Cardiac septum (tissue), 1 donor: ENCODE data around the gene CDC23. TPM values are rescaled to one million over a fixed set of nuclear protein-coding genes. Genes with fewer than 3 reads are reported as not detected.
"Not testable (repeated sequence)": the region's sequence is repeated elsewhere in the genome, so short reads cannot be mapped to it uniquely, and the experiment has no call there.

Experiments
- DNase-seq: peaks from one replicate; pipeline ENCODE4 v3.0.0-alpha.2; 2020; ENCODE audit warnings: low spot score
- intact Hi-C: fragments of 100-400 bp; cut with DNase I; formaldehyde crosslinking; loops from one replicate; pipeline ENCODE4 v1.14.0; 2022
- long read RNA-seq: library from polyadenylated mRNA; unstranded; transcript quantifications from one replicate; pipeline ENCODE4 v2.0.0, GENCODE V29; 2021
- total RNA-seq: library from RNA; stranded (reverse); fragmentation: NEBNext Ultra II Directional; extraction: Animal tissue kit (Norgen Biotek cat#: 25700); gene quantifications from one replicate; pipeline ENCODE4 v1.2.1, GENCODE V29; 2021
- donor health status: DM: no; HTN: no; CAD: no.

The CDC23 gene, protein sequence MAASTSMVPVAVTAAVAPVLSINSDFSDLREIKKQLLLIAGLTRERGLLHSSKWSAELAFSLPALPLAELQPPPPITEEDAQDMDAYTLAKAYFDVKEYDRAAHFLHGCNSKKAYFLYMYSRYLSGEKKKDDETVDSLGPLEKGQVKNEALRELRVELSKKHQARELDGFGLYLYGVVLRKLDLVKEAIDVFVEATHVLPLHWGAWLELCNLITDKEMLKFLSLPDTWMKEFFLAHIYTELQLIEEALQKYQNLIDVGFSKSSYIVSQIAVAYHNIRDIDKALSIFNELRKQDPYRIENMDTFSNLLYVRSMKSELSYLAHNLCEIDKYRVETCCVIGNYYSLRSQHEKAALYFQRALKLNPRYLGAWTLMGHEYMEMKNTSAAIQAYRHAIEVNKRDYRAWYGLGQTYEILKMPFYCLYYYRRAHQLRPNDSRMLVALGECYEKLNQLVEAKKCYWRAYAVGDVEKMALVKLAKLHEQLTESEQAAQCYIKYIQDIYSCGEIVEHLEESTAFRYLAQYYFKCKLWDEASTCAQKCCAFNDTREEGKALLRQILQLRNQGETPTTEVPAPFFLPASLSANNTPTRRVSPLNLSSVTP
- 17.9 TPM for total RNA-seq
- long read RNA-seq, transcript CDC23-202 (16 exons, 3,155 nt): major isoform, 26 of 40 reads
- long read RNA-seq, transcript CDC23-201 (3 exons, 1,079 nt): minor isoform, 6 of 40 reads
- long read RNA-seq, partial matches to known transcripts: 4 of 40 reads
- long read RNA-seq, other reads (novel, unspliced or antisense): 3 of 40 reads

DNA sequence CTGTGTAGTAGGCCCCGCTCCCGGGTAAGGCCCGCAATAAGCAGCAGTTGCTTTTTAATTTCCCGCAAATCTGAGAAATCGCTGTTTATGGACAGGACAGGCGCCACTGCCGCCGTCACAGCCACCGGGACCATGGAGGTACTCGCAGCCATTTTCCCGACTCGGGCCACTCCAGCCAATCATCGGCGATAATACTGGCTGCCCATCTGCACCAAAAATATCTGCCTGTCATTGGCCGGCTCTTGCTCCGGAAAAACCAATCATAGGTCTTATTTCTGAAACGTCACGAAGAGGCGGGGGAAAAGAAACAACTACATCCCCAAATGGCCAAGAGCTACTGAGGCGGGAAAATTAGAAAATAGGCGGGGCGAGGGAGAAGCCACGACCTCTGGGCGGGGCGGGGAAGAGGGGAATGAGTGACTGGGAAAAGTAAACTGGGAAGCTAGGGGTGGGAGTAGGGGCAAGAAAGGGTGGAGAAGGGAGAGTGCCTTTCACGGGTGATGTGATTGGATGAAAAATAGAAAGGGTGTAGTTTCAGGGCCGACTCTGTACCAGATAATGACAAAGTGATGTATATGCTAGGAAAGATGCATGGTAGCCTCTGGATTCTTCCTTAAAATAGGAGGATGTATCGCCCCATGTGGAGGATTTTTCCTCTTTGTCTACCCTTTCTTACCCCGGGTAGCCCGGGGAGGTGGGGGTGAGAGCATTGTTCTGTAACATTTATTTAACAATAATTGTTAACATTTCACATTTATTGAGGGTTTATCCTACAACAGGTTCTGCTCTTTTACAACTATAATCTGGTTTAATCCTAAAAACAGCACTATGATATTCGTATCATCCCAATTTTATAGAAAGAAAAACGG lies at the start of gene CDC23:
Gene CDC23 (minus strand): TSS at position 163 of the 869 bp plus-strand sequence. CDS start 11 bp downstream, at position 152.
- DNase-seq: peak; percentile 94
- intact Hi-C loops: no loop called here

DNA sequence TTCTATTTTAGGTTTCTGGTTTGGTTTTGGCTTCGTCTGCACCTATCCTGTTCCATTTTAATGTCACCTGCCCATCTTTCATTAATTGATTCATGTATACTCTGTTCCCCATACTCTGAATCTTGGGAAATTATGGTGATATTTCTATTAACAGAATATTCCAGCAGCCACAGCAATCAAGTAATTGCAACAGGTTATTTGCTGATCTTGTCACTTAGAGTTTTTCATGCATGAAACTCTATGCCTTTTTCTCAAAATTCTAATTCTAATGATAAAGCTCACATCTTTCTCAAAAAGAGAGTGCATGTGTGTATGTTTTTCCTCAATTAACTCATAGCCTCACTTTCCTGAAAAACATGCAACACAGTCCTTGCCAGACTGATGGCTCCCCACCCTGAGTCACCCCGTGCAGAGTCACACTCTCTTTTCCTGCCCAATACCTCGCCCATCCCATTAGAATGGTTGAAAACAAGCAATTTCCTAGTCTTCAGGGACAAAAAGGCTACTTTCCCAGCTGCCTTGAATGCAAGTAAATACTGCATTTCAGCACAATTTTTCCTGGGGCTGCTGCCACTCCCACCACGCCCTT lies 45.7 kb upstream of the CDC23 start:
- no peak for DNase-seq
- intact Hi-C loops: no loop called here

GRCh38 chr5:138257583-138257982 lies 44.5 kb upstream of the CDC23 start:
- intact Hi-C loops: no loop called here

GRCh38 chr5:138252944-138253343 lies 39.8 kb upstream of the CDC23 start:
- intact Hi-C loops: no loop called here
- DNase-seq: no peak

More at GRCh38 chr5:138257583-138257982, 44.5 kb upstream of the CDC23 start:
- no peak for DNase-seq

DNA sequence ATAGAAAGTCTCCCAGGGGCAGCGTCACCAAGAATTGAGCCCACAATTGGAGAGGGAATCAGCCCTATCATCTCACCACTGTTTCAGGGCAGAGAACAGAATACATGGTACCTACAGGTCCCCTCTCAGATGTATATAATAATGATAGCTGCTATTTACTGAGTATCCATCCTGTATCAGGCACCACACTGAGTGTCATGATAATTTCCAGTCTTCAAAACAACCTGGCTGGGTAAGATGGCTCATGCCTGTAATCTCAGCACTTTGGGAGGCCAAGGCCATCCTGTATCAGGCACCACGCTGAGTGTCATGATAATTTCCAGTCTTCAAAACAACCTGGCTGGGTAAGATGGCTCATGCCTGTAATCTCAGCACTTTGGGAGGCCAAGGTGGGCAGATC lies 34.7 kb upstream of the CDC23 start:
- intact Hi-C loops: not testable (repeated sequence)

GRCh38 chr5:138246822-138247221 lies 33.7 kb upstream of the CDC23 start:
- intact Hi-C loops: no loop called here
- no peak for DNase-seq

More for the DNA sequence above, 34.7 kb upstream of the CDC23 start:
- DNase-seq: not testable (repeated sequence)

- intact Hi-C loops: no loop called here
- DNase-seq: no peak
Measured at GRCh38 chr5:138246334-138246733, 33.2 kb upstream of the CDC23 start.

- DNase-seq: no peak
- intact Hi-C loops: no loop called here
Measured at GRCh38 chr5:138245717-138246116, 32.6 kb upstream of the CDC23 start.

GRCh38 chr5:138243794-138244193 lies 30.7 kb upstream of the CDC23 start:
- no peak for DNase-seq

GRCh38 chr5:138241688-138242571 lies 28.8 kb upstream of the CDC23 start:
- DNase-seq: no peak
- intact Hi-C loops: no loop called here

More at GRCh38 chr5:138243794-138244193, 30.7 kb upstream of the CDC23 start:
- intact Hi-C loops: no loop called here

GRCh38 chr5:138240650-138241385 lies 27.7 kb upstream of the CDC23 start:
- no peak for DNase-seq
- intact Hi-C loops: no loop called here

GRCh38 chr5:138238034-138238433 lies 24.9 kb upstream of the CDC23 start:
- no peak for DNase-seq
- intact Hi-C loops: no loop called here

- intact Hi-C loops: no loop called here
- no peak for DNase-seq
Measured at GRCh38 chr5:138234651-138235050, 21.5 kb upstream of the CDC23 start.

- intact Hi-C loops: no loop called here
- no peak for DNase-seq
Measured at GRCh38 chr5:138233280-138233679, 20.2 kb upstream of the CDC23 start.

- DNase-seq: no peak
- intact Hi-C loops: no loop called here
Measured at GRCh38 chr5:138230981-138231589, 18.0 kb upstream of the CDC23 start.

DNA sequence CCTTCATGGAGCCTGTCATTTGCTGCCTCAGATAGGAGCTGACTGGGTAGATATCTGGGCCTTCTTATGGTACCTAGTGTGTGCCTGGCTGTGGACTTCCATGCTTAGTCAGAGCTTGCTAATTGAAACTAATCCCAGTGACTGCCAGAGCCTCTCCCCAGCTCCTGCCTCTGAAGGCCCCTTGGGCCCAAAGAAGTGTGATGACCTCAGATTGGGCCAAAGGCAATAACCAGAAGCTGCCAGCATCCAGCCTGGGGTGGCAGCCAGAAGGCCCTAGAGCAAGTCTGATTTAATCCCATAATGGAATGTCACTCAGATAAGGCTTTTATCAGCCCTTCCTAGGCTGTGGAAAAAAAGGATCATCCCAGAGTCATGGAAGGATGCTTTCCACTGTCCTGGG lies 17.1 kb upstream of the CDC23 start:
- no peak for DNase-seq
- intact Hi-C loops: no loop called here

DNA sequence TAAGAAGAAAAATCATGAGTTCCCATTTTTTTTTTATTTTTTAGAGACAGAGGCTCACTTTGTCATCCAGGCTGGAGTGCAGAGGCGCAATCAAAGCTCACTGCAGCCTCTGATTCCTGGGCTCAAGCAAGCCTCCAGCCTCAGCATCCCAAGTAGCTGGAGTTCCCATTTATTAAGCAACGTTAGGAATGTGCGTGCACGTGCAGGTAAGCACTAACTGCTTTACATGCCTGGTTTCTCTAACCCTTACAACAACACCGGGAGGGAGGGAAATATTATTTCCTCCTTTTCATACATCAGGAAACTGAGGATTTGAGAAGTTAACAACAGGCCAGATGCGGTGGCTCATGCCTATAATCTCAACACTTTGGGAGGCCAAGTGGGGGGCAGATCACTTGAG lies 16.3 kb upstream of the CDC23 start:
- DNase-seq: no peak
- intact Hi-C loops: loop anchor here (2.0 kb wide), 1 partner anchor 47 kb away; no protein-coding TSS in a partner anchor
